Psoas muscle (tissue), 8 donors: ENCODE measurements around the gene TADA2B. TPM values are rescaled to one million over a fixed set of nuclear protein-coding genes. Genes with fewer than 3 reads are reported as not detected.
"Not testable (repeated sequence)": the region's sequence is repeated elsewhere in the genome, so short reads cannot be mapped to it uniquely, and the experiment has no call there.

ENCODE experiments used
- ATAC-seq, 4 donors: fragments of 200-7000 bp; cut with Tn5 transposase; one replicate each; pipeline ENCODE4 v1.9.1; 2020; ENCODE audit warnings: moderate library complexity in 3 of 4, mild to moderate bottlenecking in 2 of 4
- DNase-seq, 2 donors: peaks; one replicate each; pipeline ENCODE4 v3.0.0-alpha.2; 2020
- H3K27ac ChIP-seq: fragments of 200-600 bp; one replicate; pipeline ENCODE4 v1.8.0; 2022
- H3K27me3 ChIP-seq, 3 donors: fragments of 200-600 bp in 1 of 3; one replicate each; pipeline versions ENCODE4 v1.6.1 to v1.8.0; 2013 to 2022; ENCODE audit warnings: low read length in 2 of 3, mild to moderate bottlenecking in 2 of 3, moderate library complexity in 1 of 3; ENCODE audit not compliant: insufficient read depth in 3 of 3
- H3K36me3 ChIP-seq, 2 donors: fragments of 200-600 bp in 1 of 2; one replicate each; pipeline versions ENCODE4 v1.6.1 to v1.8.0; 2013 to 2022; ENCODE audit warnings: low read depth in 1 of 2, mild to moderate bottlenecking in 1 of 2, moderate library complexity in 1 of 2; ENCODE audit not compliant: insufficient read depth in 1 of 2
- H3K4me1 ChIP-seq: fragments of 200-600 bp; one replicate; pipeline ENCODE4 v1.8.0; 2022
- H3K4me3 ChIP-seq: fragments of 200-600 bp; one replicate; pipeline ENCODE4 v1.8.0; 2022; ENCODE audit warnings: mild to moderate bottlenecking
- H3K9me3 ChIP-seq: fragments of 200-600 bp; one replicate; pipeline ENCODE4 v1.8.0; 2022
- CTCF ChIP-seq: fragments of 200-600 bp; IDR thresholded peaks from one replicate; pipeline ENCODE4 v1.8.0; 2022; ENCODE audit warnings: antibody characterized with exemption
- WGBS, 3 donors: extraction: QIAGEN DNeasy Blood & Tissue Kit; methylation state at CpG; one replicate each; pipeline versions ENCODE4 v1.1.6 to v1.1.7; 2013; 5-methylcytosine and 5-hydroxymethylcytosine counted together
- intact Hi-C, 2 donors: fragments of 100-400 bp; cut with DNase I; formaldehyde crosslinking; loops; one replicate each; pipeline versions ENCODE4 v1.11.0 to v1.14.2; 2022
- polyA plus RNA-seq, 3 donors: library from polyadenylated mRNA; stranded (reverse); fragments of 200-250 nt; gene quantifications; one replicate each; pipeline ENCODE4 v1.2.3, GENCODE V29; 2013
- total RNA-seq, 4 donors: library from RNA; stranded (reverse); fragmentation: NEBNext Ultra II Directional in 2 of 4; extraction: Animal tissue kit (Norgen Biotek cat#: 25700) in 2 of 4; gene quantifications; one replicate each; pipeline versions ENCODE4 v1.2.1 to v1.2.4, GENCODE V29; 2021 to 2023
- donor health status: healthy with polysubstance abuse.
- donor health status: DM: no; HTN: no; CAD: no; lungs with moderate emphysema.
- donor health status: Bipolar disorder and iron deficiency.
- donor health status: healthy.
- donor health status: DM: yes; HTN: yes; CAD: no.
- donor health status: DM: no; HTN: no; CAD: no.
- donor health status: DM: no; HTN: no; CAD: no.
- donor health status: DM: yes; HTN: yes; CAD: no.

Gene TADA2B
- total and polyA plus RNA-seq, 7 donors = 21.0 to 70.3 (median 47.0) TPM

GRCh38 chr4:7077371-7077770 is 34.2 kb downstream of the TADA2B start:
- 86 to 88% (median 86%) methylated on average over 12 of the region's 12 CpGs for WGBS, 3 donors
- H3K36me3 ChIP-seq = no peaks in the 10 kb centered on the region
- no peaks in the 10 kb centered on the region for H3K9me3 ChIP-seq
- no peak overlapping the region for H3K4me3 ChIP-seq
- H3K27ac ChIP-seq = no peak overlapping the region
- no peak for TF ChIP-seq CTCF
- intact Hi-C loops = no loop called here
- H3K4me1 ChIP-seq = peaks cover 7% of the 10 kb centered on the region
- DNase-seq (no peak), ATAC-seq (no peak)
- no peaks in the 10 kb centered on the region for H3K27me3 ChIP-seq

- no peaks in the 10 kb centered on the region for H3K9me3 ChIP-seq
- DNase-seq = no peak
- 89 to 95% (median 89%) methylated on average over 5 of the region's 5 CpGs for WGBS, 3 donors
- peaks cover 7% of the 10 kb centered on the region for H3K4me1 ChIP-seq
- ATAC-seq = no peak
- intact Hi-C loops = no loop called here
- H3K36me3 ChIP-seq = no peaks in the 10 kb centered on the region
- no peak overlapping the region for H3K27ac ChIP-seq
- no peak overlapping the region for H3K4me3 ChIP-seq
- TF ChIP-seq CTCF = no peak
- no peaks in the 10 kb centered on the region for H3K27me3 ChIP-seq
Observed at GRCh38 chr4:7078025-7078424, 34.9 kb downstream of the TADA2B start.

GRCh38 chr4:7079483-7079882 is 36.3 kb downstream of the TADA2B start:
- H3K27ac ChIP-seq, ATAC-seq, H3K4me1 ChIP-seq, H3K4me3 ChIP-seq, H3K9me3 ChIP-seq, DNase-seq, H3K36me3 ChIP-seq, intact Hi-C loops, H3K27me3 ChIP-seq: not testable (repeated sequence)

GRCh38 chr4:7079909-7080308 is 36.7 kb downstream of the TADA2B start:
- H3K27ac ChIP-seq, H3K27me3 ChIP-seq, ATAC-seq, H3K9me3 ChIP-seq, DNase-seq, H3K36me3 ChIP-seq, H3K4me1 ChIP-seq, H3K4me3 ChIP-seq: not testable (repeated sequence)
- intact Hi-C loops = loop anchor here in 1 of 2 donors (5.0 kb wide), 1 partner anchor 358 kb away; no protein-coding TSS in a partner anchor
- 77 to 90% (median 83%) methylated on average over 2 of the region's 2 CpGs for WGBS, 3 donors

- intact Hi-C loops = loop anchor here in 1 of 2 donors (5.0 kb wide), 1 partner anchor 362 kb away; no protein-coding TSS in a partner anchor
- no peaks in the 10 kb centered on the region for H3K36me3 ChIP-seq
- TF ChIP-seq CTCF = no peak
- WGBS, 3 donors = 64 to 72% (median 66%) methylated on average over 9 of the region's 9 CpGs
- no peak for ATAC-seq
- H3K27me3 ChIP-seq = peaks cover 0 to 7% (median 0%) of the 10 kb centered on the region in 3 donors
- H3K4me3 ChIP-seq = peak overlapping the region; percentile 22
- no peaks in the 10 kb centered on the region for H3K9me3 ChIP-seq
- no peak overlapping the region for H3K27ac ChIP-seq
- no peaks in the 10 kb centered on the region for H3K4me1 ChIP-seq
- DNase-seq = no peak
Observed at GRCh38 chr4:7083597-7084563, 40.7 kb downstream of the TADA2B start.

- H3K27ac ChIP-seq, H3K4me1 ChIP-seq, ATAC-seq, DNase-seq, H3K9me3 ChIP-seq, H3K36me3 ChIP-seq, H3K27me3 ChIP-seq: not testable (repeated sequence)
- WGBS, 3 donors = 52 to 63% (median 63%) methylated on average over 9 of the region's 9 CpGs
- intact Hi-C loops = loop anchor here in 1 of 2 donors (5.0 kb wide), 1 partner anchor 362 kb away; no protein-coding TSS in a partner anchor
- peak overlapping the region; percentile 22 for H3K4me3 ChIP-seq
Observed at GRCh38 chr4:7084564-7084961, 41.4 kb downstream of the TADA2B start.
